K562 (cell line): ENCODE measurements around the gene FUNDC2. TPM values are rescaled to one million over a fixed set of nuclear protein-coding genes. Genes with fewer than 3 reads are reported as not detected.

Experiments used
- ATAC-seq: fragments of 200-7000 bp; cut with Tn5 transposase; 3 replicates; pipeline ENCODE4 v1.9.1; 2020; ENCODE audit warnings: moderate library complexity
- BruUV-seq: library from RNA; stranded (reverse); fragments of 400-500 nt; replicated peaks from 2 replicates; lab custom pipeline; 2021; lab: Mats Ljungman, UMichigan
- CTCF ChIA-PET: fragments of 300-600 bp; formaldehyde crosslinking; extraction: SDS; loops from one replicate; lab custom pipeline; 2021; ENCODE audit warnings: low intra/inter-chr PET ratio; lab: Yijun Ruan, JAX
- POLR2A ChIA-PET: fragments of 300-600, 350-650 bp; sonication (Branson Sonifier 250); formaldehyde crosslinking; extraction: SDS; loops from one replicate; lab custom pipeline; 2021; ENCODE audit warnings: antibody characterized with exemption, inconsistent platforms; lab: Yijun Ruan, JAX
- DNase-seq, 4 experiments: peaks; one replicate each; pipeline versions ENCODE4 v3.0.0 to v3.0.0-alpha.2; 2011 to 2018; ENCODE audit warnings: low spot score in 3 of 4, mixed read lengths in 3 of 4; ENCODE audit errors: extremely low read depth in 1 of 4
- FAIRE-seq: peaks from 2 replicates; lab custom pipeline; 2011; peaks lifted over from hg19 to GRCh38; lab: Jason Lieb, UNC
- H2AFZ ChIP-seq: 2 replicates; pipeline ENCODE4 v1.6.0; 2011; ENCODE audit warnings: low read depth, low read length, control low read depth, inconsistent platforms
- H3K27ac ChIP-seq: fragments of 200-600 bp; 3 replicates; pipeline ENCODE4 v1.8.0; 2011; ENCODE audit warnings: low read depth, mild to moderate bottlenecking, control low read depth, inconsistent platforms, low read length, moderate library complexity, mixed read lengths; ENCODE audit errors: extremely low read depth
- H3K27me3 ChIP-seq, 2 experiments: fragments of 300-600 bp in 1 of 2; 2 replicates in 1 of 2; 3 replicates in 1 of 2; pipeline versions ENCODE4 v1.6.0 to v1.8.0; 2011; ENCODE audit warnings: inconsistent platforms in 2 of 2, low read length in 2 of 2, mild to moderate bottlenecking in 1 of 2, mixed read lengths in 1 of 2, moderate library complexity in 1 of 2; ENCODE audit not compliant: control insufficient read depth in 2 of 2, insufficient read depth in 2 of 2
- H3K36me3 ChIP-seq: fragments of 300-600 bp; 3 replicates; pipeline ENCODE4 v1.8.0; 2011; ENCODE audit warnings: mild to moderate bottlenecking, low read length, inconsistent platforms; ENCODE audit not compliant: control insufficient read depth, insufficient read depth
- H3K4me1 ChIP-seq, 2 experiments: fragments of 200-600 bp in 1 of 2; replicated peaks in 1 of 2; 2 replicates in 1 of 2; 3 replicates in 1 of 2; pipeline versions ENCODE4 v1.5.1 to v1.8.0; 2011; ENCODE audit warnings: inconsistent platforms in 2 of 2, low read length in 2 of 2, mild to moderate bottlenecking in 1 of 2, mixed read lengths in 1 of 2, moderate library complexity in 1 of 2; ENCODE audit not compliant: control insufficient read depth in 2 of 2, insufficient read depth in 2 of 2
- H3K4me2 ChIP-seq: 2 replicates; pipeline ENCODE4 v1.6.1; 2011; ENCODE audit warnings: low read length, control low read depth, inconsistent platforms, mixed read lengths; ENCODE audit not compliant: insufficient read depth
- H3K4me3 ChIP-seq: fragments of 200-600 bp; sonication (generic), shearing (Covaris generic); 2 replicates; pipeline ENCODE4 v1.5.1; 2016; ENCODE audit warnings: control low read depth, inconsistent platforms
- H3K79me2 ChIP-seq: fragments of 200-600 bp; 3 replicates; pipeline ENCODE4 v1.8.0; 2011; ENCODE audit warnings: low read length, inconsistent platforms; ENCODE audit not compliant: control insufficient read depth, insufficient read depth
- H3K9ac ChIP-seq, 2 experiments: 2 replicates each; pipeline versions ENCODE4 v1.6.0 to v1.6.1; 2011; ENCODE audit warnings: low read depth in 2 of 2, low read length in 2 of 2, control low read depth in 1 of 2, inconsistent platforms in 1 of 2, mild to moderate bottlenecking in 1 of 2, mixed read lengths in 1 of 2; ENCODE audit not compliant: insufficient read depth in 1 of 2
- H3K9me1 ChIP-seq: one replicate; pipeline ENCODE4 v1.6.0; 2011; ENCODE audit warnings: inconsistent platforms, mild to moderate bottlenecking, low read length, moderate library complexity; ENCODE audit not compliant: control insufficient read depth, insufficient read depth
- H3K9me3 ChIP-seq: replicated peaks from 2 replicates; pipeline ENCODE4 v1.5.1; 2011; ENCODE audit warnings: low read depth, low read length, inconsistent platforms; ENCODE audit not compliant: control insufficient read depth, insufficient read depth
- H4K20me1 ChIP-seq: replicated peaks from 2 replicates; pipeline ENCODE4 v1.6.1; 2011; ENCODE audit warnings: low read length, inconsistent platforms, mixed read lengths; ENCODE audit not compliant: control insufficient read depth, insufficient read depth
- ATF7 ChIP-seq: fragments of 450-650 bp; IDR thresholded peaks from 2 replicates; pipeline ENCODE4 v1.7.1; 2014; ENCODE audit warnings: mild to moderate bottlenecking, moderate library complexity
- CBX5 ChIP-seq: IDR thresholded peaks from 2 replicates; pipeline ENCODE4 v1.6.1; 2014; ENCODE audit warnings: low read depth, borderline replicate concordance
- CEBPZ ChIP-seq: fragments of 150-350 bp; IDR thresholded peaks from 2 replicates; pipeline ENCODE4 v1.6.1; 2014; ENCODE audit warnings: low read depth, mild to moderate bottlenecking, low read length, borderline replicate concordance
- POLR2AphosphoS2 ChIP-seq: IDR thresholded peaks from 2 replicates; pipeline ENCODE4 v1.6.1; 2012; ENCODE audit warnings: low read length, improper control_type of control experiment
- WGBS: fragments of 100-300 bp; shearing (Covaris generic); methylation state at CpG from one replicate; pipeline ENCODE4 v1.1.6; 2016; ENCODE audit warnings: low coverage, mixed read lengths; ENCODE audit not compliant: insufficient coverage; ENCODE audit errors: missing lambda C conversion rate; 5-methylcytosine and 5-hydroxymethylcytosine counted together
- in situ Hi-C: fragments of 300-500 bp; cut with MboI; formaldehyde crosslinking; loops from 4 replicates; pipeline ENCODE4 v1.15.0; 2018; ENCODE audit warnings: inconsistent platforms, mixed read lengths
- intact Hi-C: fragments of 100-400 bp; cut with micrococcal nuclease; formaldehyde crosslinking; loops from 2 replicates; pipeline ENCODE4 v1.14.2; 2022
- polyA plus RNA-seq, 8 experiments: library from polyadenylated mRNA; depleted of rRNA in 4 of 8; stranded (reverse) in 5 of 8; unstranded in 3 of 8; fragments of >200 nt; fragmentation: Nextera tagmentation in 2 of 8; fragmentation: Illumina TruSeq in 1 of 8; extraction: Ambion mirVana in 2 of 8; extraction: Trizol in 1 of 8; gene quantifications; 2 replicates each; pipeline versions ENCODE4 v1.2.1 to v1.2.3, GENCODE V29; 2011 to 2014; ENCODE audit warnings: inconsistent platforms in 1 of 8, missing spikeins in 1 of 8
- total RNA-seq, 7 experiments: library from RNA; depleted of rRNA in 6 of 7; stranded (reverse); fragments of >200 nt in 6 of 7; fragmentation: Illumina TruSeq in 2 of 7; extraction: Trizol in 2 of 7; gene quantifications; 2 replicates each; pipeline versions ENCODE4 v1.2.1 to v1.2.3, GENCODE V29; 2011 to 2021; ENCODE audit warnings: low replicate concordance in 1 of 7

FUNDC2 gene
- total and polyA plus RNA-seq, 9 of the 15 experiments (the other 6 are each of a cell fraction or from before 2014, with no cell fraction given) = 50.6 to 235 (median 123) TPM

- no peak for TF ChIP-seq CEBPZ
- no peak for TF ChIP-seq POLR2AphosphoS2
Measured at GRCh38 chrX:154988719-154989118, 37.9 kb upstream of the FUNDC2 start (continued).

- 0 out of 5 replicates have a peak, but pooled peaks cover 0 to 3% of the 10 kb centered on the region in 2 experiments for H3K4me1 ChIP-seq
- H3K27me3 ChIP-seq = no peaks in the 10 kb centered on the region
- no peak overlapping the region for H3K9ac ChIP-seq
- ATAC-seq (no peak), FAIRE-seq (no peak), DNase-seq (no peak)
- H3K9me3 ChIP-seq = no peaks in the 10 kb centered on the region
- no peak overlapping the region for H3K4me3 ChIP-seq
- H3K9me1 ChIP-seq = no peaks in the 10 kb centered on the region
- POLR2A ChIA-PET = interaction anchor here (1.6 kb wide), 1 partner anchor 38 kb away, joined by 4 read pairs; no protein-coding TSS in a partner anchor
- no peak overlapping the region for H3K27ac ChIP-seq
- 48% methylated on average over 3 of the region's 3 CpGs for WGBS
- H3K36me3 ChIP-seq = no peaks in the 10 kb centered on the region
- CTCF ChIA-PET = no interaction called here
- no peak overlapping the region for H2AFZ ChIP-seq
- intact Hi-C loops (no loop called here), in situ Hi-C loops (no loop called here)
- no peaks in the 10 kb centered on the region for H3K79me2 ChIP-seq
- no peak overlapping the region for H3K4me2 ChIP-seq
- H4K20me1 ChIP-seq = no peaks in the 10 kb centered on the region; the same call in 1 of the 2 replicates
- BruUV-seq = no TSS peak
- TF ChIP-seq ATF7 (no peak), CBX5 (no peak)
Measured at GRCh38 chrX:154990496-154990895, 36.1 kb upstream of the FUNDC2 start.
